ENCODE measurements around the gene NCF4. TPM values are rescaled to one million over a fixed set of nuclear protein-coding genes. Genes with fewer than 3 reads are reported as not detected.

Gene NCF4
- total RNA-seq, result 120 and 121 TPM in 2 replicates

- ChIA-PET POLR2A (interaction anchor here (0.6 to 3.7 kb wide), 21 partner anchors 8 to 382 kb away, joined by 3 to 42 read pairs (median 5); partner anchors contain the start of genes CSF2RB, EIF3D, IFT27 and RAC2), CTCF (interaction anchor here (0.8 to 7.3 kb wide), 7 partner anchors 13 to 339 kb away, joined by 3 to 120 read pairs (median 6); partner anchors contain the start of genes CSF2RB and IFT27)
- no peaks in the 10 kb centered on the region for H3K9me3 Mint-ChIP-seq
- peaks cover 28% of the 10 kb centered on the region for H3K36me3 Mint-ChIP-seq (ENCODE audit: low read depth)
- H3K4me1 Mint-ChIP-seq, result peaks cover 96% of the 10 kb centered on the region
- no peak for TF ChIP-seq CTCF (IDR thresholded peaks at IDR 0.05)
- peak; percentile 79 for ATAC-seq (ENCODE audit: low read depth)
- no peaks in the 10 kb centered on the region for H3K27me3 Mint-ChIP-seq
- H3K27ac Mint-ChIP-seq, result peak within 1 kb of the TSS; percentile 95
- DNase-seq, result peak; percentile 77
- peak within 1 kb of the TSS; percentile 77 for H3K4me3 Mint-ChIP-seq
- intact Hi-C loops (cut with micrococcal nuclease), result loop anchor here (2.0 to 5.0 kb wide), 5 partner anchors 14 to 382 kb away; partner anchors contain the start of gene EIF3D
These were observed at the start of gene NCF4 for GRCh38 chr22:36860821-36861659. NCF4 (plus strand) TSS chr22:36861006; CDS start chr22:36861172, 166 bp downstream.

GRCh38 chr22:36811094-36811800 is 49.6 kb upstream of the NCF4 start:
- ChIA-PET CTCF (no interaction called here), POLR2A (no interaction called here)
- no peaks in the 10 kb centered on the region for H3K4me1 Mint-ChIP-seq
- ATAC-seq (ENCODE audit: low read depth), result no peak
- H3K27ac Mint-ChIP-seq, result no peak overlapping the region
- H3K4me3 Mint-ChIP-seq, result no peak overlapping the region
- no peaks in the 10 kb centered on the region for H3K36me3 Mint-ChIP-seq (ENCODE audit: low read depth)
- DNase-seq, result no peak
- intact Hi-C loops (cut with micrococcal nuclease), result no loop called here
- TF ChIP-seq CTCF (IDR thresholded peaks at IDR 0.05), result no peak
- H3K27me3 Mint-ChIP-seq, result peaks cover 40% of the 10 kb centered on the region
- H3K9me3 Mint-ChIP-seq, result no peaks in the 10 kb centered on the region

- H3K9me3 Mint-ChIP-seq, result no peaks in the 10 kb centered on the region
- TF ChIP-seq CTCF (IDR thresholded peaks at IDR 0.05), result no peak
- intact Hi-C loops (cut with micrococcal nuclease), result no loop called here
- H3K4me3 Mint-ChIP-seq, result no peak overlapping the region
- POLR2A ChIA-PET, result no interaction called here
- ATAC-seq (ENCODE audit: low read depth) (no peak), DNase-seq (no peak)
- no peak overlapping the region for H3K27ac Mint-ChIP-seq
- H3K27me3 Mint-ChIP-seq, result peaks cover 63% of the 10 kb centered on the region
- no peaks in the 10 kb centered on the region for H3K4me1 Mint-ChIP-seq
- H3K36me3 Mint-ChIP-seq (ENCODE audit: low read depth), result no peaks in the 10 kb centered on the region
- CTCF ChIA-PET, result no interaction called here
These were observed 46.0 kb upstream of the NCF4 start for GRCh38 chr22:36814801-36815200.

- H3K4me3 Mint-ChIP-seq, result no peak overlapping the region
- peaks cover 67% of the 10 kb centered on the region for H3K27me3 Mint-ChIP-seq
- CTCF ChIA-PET, result no interaction called here
- no peaks in the 10 kb centered on the region for H3K36me3 Mint-ChIP-seq (ENCODE audit: low read depth)
- H3K9me3 Mint-ChIP-seq, result no peaks in the 10 kb centered on the region
- ATAC-seq (ENCODE audit: low read depth), result no peak
- intact Hi-C loops (cut with micrococcal nuclease), result no loop called here
- no peak for DNase-seq
- TF ChIP-seq CTCF (IDR thresholded peaks at IDR 0.05), result no peak
- no peaks in the 10 kb centered on the region for H3K4me1 Mint-ChIP-seq
- H3K27ac Mint-ChIP-seq, result no peak overlapping the region
- POLR2A ChIA-PET, result no interaction called here
These were observed 45.1 kb upstream of the NCF4 start for GRCh38 chr22:36815558-36816338.
